GM21723 (cell line): ENCODE data around the gene ABHD1.
"Not testable (repeated sequence)": the region's sequence is repeated elsewhere in the genome, so short reads cannot be mapped to it uniquely, and the experiment has no call there.

Experiments
- ATAC-seq: cut with Tn5 transposase; IDR thresholded peaks from one replicate; pipeline ENCODE4 v1.9.1; 2021; ENCODE audit warnings: mild to moderate bottlenecking, moderate library complexity; ENCODE audit not compliant: unreplicated experiment

Gene ABHD1

DNA sequence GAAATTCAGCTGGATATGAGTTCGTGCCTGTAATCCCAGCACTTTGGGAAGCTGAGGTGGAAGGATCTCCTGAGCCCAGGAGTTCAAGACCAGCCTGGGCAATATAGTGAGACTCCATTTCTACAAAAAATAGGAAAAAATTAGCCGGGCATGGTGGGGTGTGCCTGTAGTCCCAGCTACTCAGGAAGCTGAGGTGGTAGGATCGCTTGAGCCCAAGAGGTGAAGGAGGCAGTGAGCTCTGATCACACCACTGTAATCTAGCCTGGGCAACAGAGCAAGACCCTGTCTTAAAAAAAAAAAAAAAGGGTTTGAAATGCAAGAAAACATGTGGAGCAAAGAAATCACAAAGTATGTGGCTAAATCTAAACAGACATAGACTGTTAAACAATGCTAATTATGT lies 14.5 kb upstream of the ABHD1 start:
- ATAC-seq, result no peak

DNA sequence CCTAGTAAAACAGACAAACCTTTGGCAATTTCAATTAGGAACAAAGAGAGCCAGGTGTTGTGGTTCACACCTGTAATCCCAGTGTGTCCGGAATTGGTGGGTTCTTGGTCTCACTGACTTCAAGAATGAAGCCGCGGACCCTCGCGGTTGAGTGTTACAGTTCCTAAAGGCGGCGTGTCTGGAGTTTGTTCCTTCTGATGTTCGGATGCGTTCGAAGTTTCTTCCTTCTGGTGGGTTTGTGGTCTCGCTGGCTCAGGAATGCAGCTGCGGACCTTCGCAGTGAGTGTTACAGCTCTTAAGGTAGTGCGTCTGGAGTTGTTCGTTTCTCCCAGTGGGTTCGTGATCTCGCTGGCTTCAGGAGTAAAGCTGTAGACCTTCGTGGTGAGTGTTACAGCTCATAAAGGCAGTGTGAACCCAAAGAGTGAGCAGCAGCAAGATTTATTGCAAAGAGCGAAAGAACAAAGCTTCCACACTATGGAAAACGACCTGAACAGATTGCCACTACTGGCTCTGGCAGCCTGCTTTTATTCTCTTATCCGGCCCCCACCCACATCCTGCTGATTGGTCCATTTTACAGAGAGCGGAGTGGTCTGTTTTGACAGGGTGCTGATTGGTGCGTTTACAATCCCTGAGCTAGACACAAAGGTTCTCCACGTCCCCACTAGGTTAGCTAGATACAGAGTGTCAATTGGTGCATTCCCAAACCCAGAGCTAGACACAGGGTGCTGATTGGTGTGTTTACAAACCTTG lies 12.8 kb upstream of the ABHD1 start:
- ATAC-seq, result not testable (repeated sequence)

DNA sequence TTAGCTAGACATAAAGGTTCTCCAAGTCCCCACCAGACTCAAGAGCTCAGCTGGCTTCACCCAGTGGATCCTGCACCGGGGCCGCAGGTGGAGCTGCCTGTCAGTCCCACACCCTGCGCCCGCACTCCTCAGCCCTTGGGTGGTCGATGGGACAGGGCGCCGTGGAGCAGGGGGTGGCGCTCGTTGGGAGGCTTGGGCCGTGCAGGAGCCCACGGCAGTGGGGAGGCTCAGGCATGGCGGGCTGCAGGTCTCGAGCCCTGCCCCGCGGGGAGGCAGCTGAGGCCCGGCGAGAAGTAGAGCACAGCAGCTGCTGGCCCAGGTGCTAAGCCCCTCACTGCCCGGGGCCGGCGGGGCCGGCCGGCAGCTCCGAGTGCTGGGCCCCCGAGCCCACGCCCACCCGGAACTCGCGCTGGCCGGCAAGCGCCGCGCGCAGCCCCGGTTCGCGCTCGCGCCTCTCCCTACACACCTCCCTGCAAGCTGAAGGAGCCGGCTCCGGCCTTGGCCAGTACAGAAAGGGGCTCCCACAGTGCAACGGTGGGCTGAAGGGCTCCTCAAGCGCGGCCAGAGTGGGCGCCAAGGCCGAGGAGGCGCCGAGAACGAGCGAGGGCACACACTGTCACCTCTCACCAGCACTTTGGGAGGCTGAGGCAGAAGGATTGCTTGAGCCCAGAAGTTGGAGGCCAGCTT lies 12.1 kb upstream of the ABHD1 start:
- not testable (repeated sequence) for ATAC-seq

DNA sequence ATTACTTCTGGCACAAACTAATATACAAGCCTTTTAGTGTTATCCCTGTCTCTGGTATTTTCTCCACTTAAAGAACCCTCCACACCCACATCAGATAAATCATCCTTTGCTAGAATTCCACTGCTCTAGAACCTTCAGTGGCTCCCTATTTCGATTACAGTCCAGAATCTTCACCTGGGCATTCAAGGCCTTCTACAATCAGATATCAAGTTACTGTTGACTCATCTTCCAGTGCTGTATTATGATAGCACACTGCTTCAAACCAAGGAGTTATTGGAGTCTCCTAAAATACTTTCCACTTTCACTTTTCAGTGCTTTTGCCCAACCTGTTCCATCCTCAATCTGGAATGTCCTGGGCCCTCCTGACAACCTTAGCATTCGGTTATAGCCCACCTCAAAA lies 8.1 kb upstream of the ABHD1 start:
- ATAC-seq, result no peak

DNA sequence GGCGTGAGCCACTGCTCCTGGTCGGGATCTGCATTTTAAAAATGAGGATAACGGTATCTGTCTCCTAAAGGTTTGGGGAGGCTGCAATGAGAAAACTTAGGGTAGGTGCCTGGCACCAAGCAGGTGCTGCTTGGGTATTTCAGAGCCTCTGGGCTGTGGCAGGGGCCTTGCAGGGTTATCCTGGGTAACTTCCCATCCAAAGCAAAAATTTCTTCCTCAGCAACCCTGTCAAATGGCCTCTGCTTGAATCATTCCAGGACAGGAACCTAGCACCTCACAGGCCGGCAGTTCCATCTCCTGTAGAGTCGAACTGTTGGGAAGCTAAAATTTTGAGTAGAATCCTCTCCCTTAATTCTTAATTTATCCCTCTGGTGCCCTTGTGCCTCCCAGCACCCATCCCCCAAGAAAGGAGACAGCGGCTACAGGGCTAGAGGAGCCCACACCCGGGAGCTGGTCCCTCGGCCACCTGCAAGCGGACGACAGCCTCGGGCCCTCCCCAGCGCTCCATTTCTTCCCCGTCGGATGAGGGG lies 5.6 kb upstream of the ABHD1 start:
- no peak for ATAC-seq

DNA sequence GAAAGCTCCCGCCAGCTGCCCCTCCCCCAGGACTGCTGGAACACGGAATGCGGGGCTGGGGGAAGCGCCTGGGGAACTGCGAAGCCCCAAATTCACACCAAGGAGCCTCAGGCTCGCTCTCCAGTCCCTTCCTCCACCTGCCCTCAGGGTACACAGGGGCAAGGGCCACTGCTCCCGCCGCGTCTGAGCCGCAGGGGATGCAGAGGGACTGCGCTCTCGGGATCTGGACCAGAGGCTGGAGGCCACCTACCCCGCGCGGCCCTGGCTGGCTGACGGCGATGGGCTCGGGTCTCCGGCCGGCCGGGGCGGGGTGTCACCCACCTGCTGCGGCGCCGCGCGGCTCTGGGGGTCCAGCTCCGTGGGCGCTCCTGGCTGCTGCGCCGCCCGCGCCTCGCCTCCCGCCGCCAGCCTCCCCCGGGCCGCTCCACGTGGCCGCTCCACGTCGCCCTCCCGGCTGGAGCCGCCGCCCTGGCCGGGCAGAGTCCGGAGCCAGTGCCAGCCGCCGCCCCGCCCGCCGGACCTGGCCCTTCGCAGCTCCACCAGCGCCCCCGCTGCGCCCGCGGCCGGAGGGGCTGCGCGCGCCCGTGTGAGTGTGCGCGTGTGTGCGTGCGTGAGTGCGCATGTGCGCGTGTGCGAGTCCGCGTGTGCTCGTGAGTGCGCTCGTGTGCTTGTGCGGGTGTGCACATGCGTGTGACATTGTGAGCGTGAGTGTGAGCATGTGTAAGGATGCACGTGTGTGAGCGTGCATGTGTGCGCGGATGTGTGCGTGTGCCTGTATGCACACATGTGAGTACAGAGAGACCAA lies 4.9 kb upstream of the ABHD1 start, which contains the start of gene CGREF1:
Gene CGREF1 (minus strand): TSS at position 604 of the 805 bp plus-strand sequence. CDS start 14,762 bp downstream, outside the sequence.
- no peak for ATAC-seq

DNA sequence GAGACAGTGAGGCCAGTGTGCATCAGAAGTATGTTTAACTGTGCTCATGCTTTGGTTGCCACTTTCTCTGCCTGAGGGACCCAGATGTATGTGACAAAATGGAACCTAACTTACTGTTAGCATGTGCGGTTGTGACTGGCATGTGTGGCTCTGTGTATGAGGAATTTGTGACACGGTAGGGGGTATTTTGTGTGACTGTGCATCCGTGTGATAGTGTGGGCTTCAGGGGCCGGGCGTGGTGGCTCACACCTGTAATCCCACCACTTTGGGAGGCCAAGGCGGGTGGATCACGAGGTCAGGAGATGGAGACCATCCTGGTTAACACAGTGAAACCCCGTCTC lies 4.3 kb upstream of the ABHD1 start:
- ATAC-seq, result not testable (repeated sequence)

DNA sequence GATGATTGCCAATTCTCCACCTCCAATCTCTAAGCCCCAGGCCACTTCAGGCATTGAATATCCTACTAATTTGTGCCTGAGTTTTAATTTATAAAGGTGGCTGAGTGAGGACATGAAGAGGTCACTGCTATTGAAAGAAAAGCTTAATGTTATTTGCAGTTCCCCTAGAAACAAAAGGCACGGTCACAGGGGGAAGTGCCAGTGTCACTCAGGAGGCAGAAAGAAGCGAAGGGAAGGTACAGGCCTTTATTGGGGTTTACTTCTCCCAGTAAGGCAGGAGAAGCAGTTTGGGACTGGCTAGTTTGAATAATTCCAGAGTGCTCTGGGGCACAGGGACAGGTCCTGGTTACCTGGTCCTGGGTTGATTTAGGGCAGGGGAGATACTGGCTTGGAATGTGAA lies 1.7 kb upstream of the ABHD1 start:
- no peak for ATAC-seq

DNA sequence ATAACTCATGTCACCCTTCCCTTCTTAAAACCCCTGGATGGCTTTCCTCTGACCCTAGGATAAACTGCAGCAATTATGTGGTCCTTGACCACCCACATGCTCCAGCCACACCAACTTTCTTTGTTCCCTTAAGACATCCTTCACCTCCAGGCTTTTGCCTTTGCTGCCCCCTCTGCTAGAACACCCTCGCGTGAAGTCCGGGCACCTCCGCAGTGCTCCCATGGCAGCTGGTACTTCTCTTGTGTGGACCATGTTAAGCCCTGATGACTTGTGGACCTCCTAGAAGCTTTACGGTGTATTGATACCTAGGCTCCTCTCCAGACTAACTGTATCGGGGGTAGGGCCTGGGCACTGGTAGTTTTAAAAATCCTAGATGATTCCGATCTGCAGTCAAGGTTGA lies 824 bp upstream of the ABHD1 start:
- no peak for ATAC-seq

DNA sequence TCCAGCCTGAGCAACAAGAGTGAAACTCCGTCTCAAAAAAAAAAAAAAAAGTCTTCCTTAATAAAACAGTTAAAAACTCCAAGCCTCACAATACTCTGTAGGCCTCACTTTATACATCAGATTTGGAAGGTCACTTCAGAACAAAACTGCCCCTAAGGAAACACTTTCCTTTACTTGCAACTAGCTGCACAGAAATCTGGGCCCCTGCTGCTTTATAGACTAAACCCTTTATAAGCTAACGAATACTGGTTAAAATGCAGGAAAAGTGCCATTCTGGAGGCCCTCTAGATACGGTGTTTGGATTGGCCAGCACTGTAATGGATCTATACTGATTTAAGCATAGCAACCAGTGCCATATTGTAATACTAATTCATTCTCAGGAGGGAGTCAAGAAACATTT lies 1.5 kb downstream of the ABHD1 start:
- ATAC-seq, result no peak

DNA sequence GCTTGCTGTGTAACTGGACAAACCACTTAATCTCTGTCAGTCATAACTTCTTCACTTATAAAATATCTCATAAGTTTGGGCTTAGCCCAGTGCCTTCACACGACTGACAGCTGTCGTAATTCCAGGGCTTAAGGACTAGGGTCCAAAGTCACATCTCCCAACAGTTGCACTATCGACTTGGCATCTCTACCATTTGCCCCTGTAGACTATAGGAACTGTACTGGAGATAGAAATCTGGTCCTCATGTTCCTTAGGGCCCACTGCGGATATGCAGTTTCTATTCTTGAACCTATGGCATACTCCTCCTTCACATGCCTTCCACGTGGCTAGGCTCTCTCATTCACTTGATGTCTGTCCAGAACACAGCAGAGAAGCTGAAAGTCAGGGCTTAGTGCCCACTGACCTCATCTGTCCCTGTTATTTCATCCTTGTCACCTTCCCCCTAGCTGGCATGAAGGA lies 2.7 kb downstream of the ABHD1 start:
- ATAC-seq, result no peak

DNA sequence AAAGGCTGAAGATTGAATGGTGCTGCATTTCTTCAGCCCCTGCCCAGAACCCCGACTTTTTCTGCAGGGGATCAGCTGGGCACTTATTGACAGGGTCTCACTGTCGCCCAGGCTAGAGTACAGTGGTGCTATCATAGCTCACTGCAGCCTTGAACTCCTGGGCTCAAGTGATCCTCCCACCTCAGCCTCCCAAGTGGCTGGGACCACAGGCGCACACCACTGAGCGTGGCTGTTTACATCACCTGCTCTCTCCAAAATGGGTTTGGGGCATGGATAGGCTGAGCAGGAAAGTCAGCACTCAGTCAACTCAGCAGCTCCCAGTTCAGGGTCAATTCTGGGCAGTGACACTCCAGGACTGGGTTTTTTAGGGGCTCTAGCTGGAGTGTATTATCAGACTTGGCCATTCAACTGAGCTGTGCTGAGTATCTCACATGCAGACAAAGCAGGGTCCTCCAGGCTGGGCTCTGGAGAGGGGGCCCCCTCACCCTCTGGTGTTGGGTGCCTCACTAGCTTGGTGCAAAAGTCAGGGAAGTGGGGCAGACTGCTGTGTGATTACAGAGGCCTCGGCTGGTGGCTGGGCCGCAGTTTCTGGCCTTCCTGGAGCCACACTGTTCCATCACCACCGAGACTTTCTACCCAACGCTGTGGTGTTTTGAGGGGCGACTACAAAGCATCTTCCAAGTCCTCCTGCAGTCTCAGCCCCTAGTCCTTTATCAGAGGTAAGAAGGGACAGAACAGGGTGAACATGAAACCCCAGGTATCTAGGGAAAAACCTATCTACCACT lies 4.5 kb downstream of the ABHD1 start:
- no peak for ATAC-seq

DNA sequence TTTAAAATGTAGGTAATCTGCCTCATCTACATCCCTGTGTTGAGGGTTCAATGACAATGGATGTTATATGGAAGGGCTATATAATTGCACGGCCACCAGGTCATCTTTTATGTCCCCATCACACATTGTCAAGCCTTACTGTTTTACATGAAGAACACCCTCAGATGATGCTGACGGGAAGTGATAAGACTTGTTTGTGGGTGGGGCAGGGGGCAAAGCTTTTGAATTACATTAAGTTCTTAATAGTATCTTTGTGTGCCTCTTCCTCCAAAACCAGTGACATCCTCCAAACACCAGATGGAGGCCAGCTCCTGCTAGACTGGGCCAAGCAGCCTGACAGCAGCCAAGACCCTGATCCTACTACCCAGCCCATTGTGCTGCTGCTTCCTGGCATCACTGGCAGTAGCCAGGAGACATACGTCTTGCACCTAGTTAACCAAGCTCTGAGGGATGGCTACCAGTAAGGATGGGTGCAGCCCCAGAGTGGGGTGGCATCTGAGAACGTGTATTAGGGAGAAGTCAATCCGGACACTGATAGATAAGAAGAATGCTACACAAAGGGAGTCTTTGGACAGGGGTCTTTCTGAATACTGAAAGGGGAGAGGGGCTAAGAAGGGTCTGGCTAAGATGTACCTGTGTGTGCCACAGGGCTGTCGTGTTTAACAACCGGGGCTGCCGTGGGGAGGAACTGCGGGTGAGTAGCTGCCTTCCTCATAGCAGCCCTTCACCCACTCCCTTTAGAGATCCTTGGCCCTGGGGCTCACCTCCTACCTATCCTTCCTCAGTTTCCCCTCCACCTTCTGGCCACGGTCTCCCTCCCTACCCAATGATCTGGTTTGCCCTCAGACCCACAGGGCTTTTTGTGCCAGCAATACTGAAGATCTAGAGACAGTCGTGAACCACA lies 5.3 kb downstream of the ABHD1 start:
- no peak for ATAC-seq

DNA sequence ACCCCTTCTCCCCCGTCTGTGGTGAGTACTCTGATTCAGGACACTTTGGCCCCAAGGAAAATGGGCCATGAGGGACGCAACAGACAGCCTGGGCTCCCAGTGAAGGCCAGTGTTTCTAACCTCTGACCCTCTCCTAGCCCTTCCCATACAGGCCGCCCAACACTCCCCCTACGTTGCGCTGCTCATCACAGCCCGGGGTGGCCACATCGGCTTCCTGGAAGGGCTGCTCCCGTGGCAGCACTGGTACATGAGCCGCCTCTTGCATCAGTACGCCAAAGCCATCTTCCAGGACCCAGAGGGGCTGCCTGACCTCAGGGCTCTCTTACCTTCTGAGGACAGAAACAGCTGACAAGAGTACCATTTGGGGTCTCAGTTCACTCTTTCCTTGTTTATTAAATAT lies 6.8 kb downstream of the ABHD1 start:
- ATAC-seq, result no peak

DNA sequence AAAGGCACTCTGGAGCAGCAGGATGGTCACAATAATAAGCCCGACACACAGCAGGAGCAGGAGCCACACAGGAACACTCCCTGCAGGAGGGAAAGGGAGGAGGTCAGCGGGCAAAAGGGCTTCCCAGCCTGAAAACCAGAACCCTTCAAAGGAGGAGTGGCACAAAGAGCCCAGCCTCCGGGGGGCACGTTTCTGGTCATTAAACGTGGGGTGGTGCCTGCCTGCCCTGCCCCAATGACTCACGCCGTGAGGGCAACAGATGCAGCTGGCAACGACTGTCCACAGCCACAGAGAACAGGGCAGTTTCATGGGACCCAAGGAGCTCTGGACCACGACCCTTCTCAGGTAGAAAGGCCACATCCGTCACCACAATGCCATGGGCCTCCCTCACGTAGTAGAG lies 7.8 kb downstream of the ABHD1 start:
- ATAC-seq, result no peak

DNA sequence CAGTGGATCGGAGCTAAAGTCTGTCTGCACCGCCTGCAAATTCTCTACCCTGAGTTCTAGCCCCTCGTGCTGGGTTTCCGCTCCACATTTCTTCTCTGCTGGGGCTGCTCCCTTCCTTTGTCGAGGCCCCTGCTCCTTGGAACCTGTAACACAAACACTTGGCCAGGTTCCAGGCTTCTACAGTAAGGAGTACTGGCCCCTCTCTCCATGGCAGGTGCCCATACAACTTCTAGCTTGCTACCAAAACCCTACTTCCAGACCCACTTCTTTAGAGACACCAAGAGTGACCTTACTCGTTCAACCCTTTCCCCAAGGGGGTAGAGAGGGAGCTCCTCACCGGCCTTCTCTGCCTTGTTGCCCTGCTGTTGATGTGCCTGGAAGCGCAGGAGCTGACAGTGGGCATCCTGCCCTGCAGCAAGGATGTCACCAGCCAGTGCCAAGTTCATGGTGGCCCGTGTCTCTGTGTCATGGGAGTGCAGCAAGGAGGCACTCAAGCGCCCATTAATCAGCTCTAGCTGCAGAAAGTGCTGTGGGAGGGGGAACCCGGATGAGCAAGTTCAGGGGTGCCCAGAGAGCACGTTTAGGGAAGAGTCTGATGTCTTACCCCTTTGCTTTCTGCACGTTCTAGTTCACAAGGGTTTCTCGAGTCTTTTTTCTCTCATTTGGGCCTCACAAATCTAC lies 9.7 kb downstream of the ABHD1 start:
- ATAC-seq, result no peak

DNA sequence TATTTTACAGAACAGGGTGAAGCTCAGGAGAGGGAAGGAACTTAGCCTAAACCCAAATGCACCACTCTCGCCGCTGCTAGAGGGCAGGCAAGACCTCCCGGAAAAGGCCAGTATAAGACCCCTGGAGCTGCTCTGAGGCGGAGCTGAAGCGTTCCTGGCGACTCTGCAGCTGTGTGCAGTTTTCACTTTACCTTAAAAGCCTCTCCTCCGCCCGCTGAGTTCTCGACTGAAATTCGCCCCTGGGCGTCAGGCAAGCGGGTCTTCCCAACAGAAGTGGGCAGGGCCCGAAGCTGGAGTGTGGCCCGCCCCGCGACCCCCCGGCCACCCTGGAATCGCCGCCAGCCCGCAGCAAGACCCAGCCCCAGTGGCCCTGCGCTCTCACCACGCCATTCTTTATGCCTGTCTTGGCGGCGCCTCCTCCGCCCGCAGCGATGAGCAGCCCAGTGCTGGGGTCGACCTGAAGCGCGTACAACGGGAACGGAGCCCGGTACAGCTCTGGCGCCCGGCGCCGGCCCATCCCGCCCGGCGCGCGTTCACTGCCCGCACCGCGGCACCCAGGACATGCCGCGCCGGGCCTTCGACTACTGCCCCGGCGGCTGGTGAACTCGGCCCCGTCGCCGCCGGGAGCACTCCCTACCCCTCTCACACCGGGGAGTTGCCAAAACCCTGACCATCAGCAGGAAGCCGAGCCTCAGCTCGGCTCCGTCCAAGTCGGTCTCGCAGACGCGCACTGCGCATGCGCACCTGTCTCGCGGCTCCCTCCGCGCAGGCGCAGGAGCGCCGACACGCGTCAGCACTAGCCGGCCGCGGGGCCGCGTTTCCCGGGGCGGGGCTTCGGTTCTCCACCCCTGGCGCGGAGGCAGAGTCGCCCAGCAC lies 10.5 kb downstream of the ABHD1 start, which contains the start of gene PREB:
Gene PREB (minus strand): TSS at position 732 of the 876 bp plus-strand sequence. CDS start 215 bp downstream, at position 517.
- peak; percentile 80 for ATAC-seq
